ENCODE results near the gene RNF25. TPM values are rescaled to one million over a fixed set of nuclear protein-coding genes. Genes with fewer than 3 reads are reported as not detected.

Gene RNF25
- total and polyA plus RNA-seq, 11 donors = 9.7 to 24.0 (median 16.0) TPM

- no peak for DNase-seq
- Histone ChIP-seq H3K36me3 (no peaks in the 10 kb centered on the region), H3K27ac (no peak overlapping the region), H3K4me3 (peak overlapping the region in 7 of 12 donors; percentile 76 to 93 (median 88)), H3K27me3 (no peaks in the 10 kb centered on the region), H3K9me3 (no peaks in the 10 kb centered on the region), H3K4me1 (peaks cover 0 to 33% (median 8%) of the 10 kb centered on the region in 12 donors)
- 65 to 70% (median 68%) methylated on average over 8 of the region's 8 CpGs for WGBS, 4 donors
- intact Hi-C loops (cut with DNase I) = loop anchor here in 9 of 10 donors (1.0 to 5.0 kb wide), 8 partner anchors 37 to 137 kb away; partner anchors contain the start of genes BCS1L (in 1 of the 9), CYP27A1 (in 1 of the 9), RNF25 (in 1 of the 9) and STK36 (in 1 of the 9)
- no peak for ATAC-seq
- TF ChIP-seq CTCF (IDR thresholded peaks at IDR 0.05) = no peak
- TF ChIP-seq POLR2A (IDR thresholded peaks at IDR 0.05) = no peak
Measured at GRCh38 chr2:218709908-218710307, 38.1 kb upstream of the RNF25 start.

GRCh38 chr2:218708086-218708485 is 36.3 kb upstream of the RNF25 start:
- H3K36me3 ChIP-seq = no peaks in the 10 kb centered on the region
- H3K4me3 ChIP-seq = no peak overlapping the region
- TF ChIP-seq POLR2A (IDR thresholded peaks at IDR 0.05) (no peak), CTCF (IDR thresholded peaks at IDR 0.05) (no peak)
- H3K27ac ChIP-seq = no peak overlapping the region
- DNase-seq (no peak), ATAC-seq (no peak)
- peaks cover 0 to 20% (median 8%) of the 10 kb centered on the region in 12 donors for H3K4me1 ChIP-seq
- no peaks in the 10 kb centered on the region for H3K9me3 ChIP-seq
- WGBS, 4 donors = 88 to 96% (median 93%) methylated on average over 4 of the region's 4 CpGs
- intact Hi-C loops (cut with DNase I) = loop anchor here in 2 of 10 donors (2.0 to 5.0 kb wide), 2 partner anchors 35 to 134 kb away; partner anchors contain the start of genes RNF25 (in 1 of the 2) and STK36 (in 1 of the 2)
- H3K27me3 ChIP-seq = no peaks in the 10 kb centered on the region

- no peak for DNase-seq
- Histone ChIP-seq H3K4me3 (no peak overlapping the region), H3K27me3 (no peaks in the 10 kb centered on the region), H3K36me3 (peaks cover 0 to 29% (median 13%) of the 10 kb centered on the region in 9 donors), H3K4me1 (no peaks in the 10 kb centered on the region), H3K9me3 (no peaks in the 10 kb centered on the region), H3K27ac (no peak overlapping the region)
- intact Hi-C loops (cut with DNase I) = no loop called here
- no peak for ATAC-seq
- TF ChIP-seq CTCF (IDR thresholded peaks at IDR 0.05) = no peak
- no peak for TF ChIP-seq POLR2A (IDR thresholded peaks at IDR 0.05)
- WGBS, 4 donors = 70 to 81% (median 75%) methylated on average over 4 of the region's 4 CpGs
Measured at GRCh38 chr2:218703341-218703740, 31.5 kb upstream of the RNF25 start.

- Histone ChIP-seq H3K4me1 (no peaks in the 10 kb centered on the region), H3K4me3 (no peak overlapping the region), H3K36me3 (peaks cover 0 to 44% (median 21%) of the 10 kb centered on the region in 9 donors), H3K27me3 (no peaks in the 10 kb centered on the region), H3K9me3 (no peaks in the 10 kb centered on the region), H3K27ac (no peak overlapping the region)
- TF ChIP-seq POLR2A (IDR thresholded peaks at IDR 0.05) (no peak), CTCF (IDR thresholded peaks at IDR 0.05) (no peak)
- WGBS, 4 donors = 71 to 90% (median 83%) methylated on average over 2 of the region's 2 CpGs
- no peak for DNase-seq
- intact Hi-C loops (cut with DNase I) = no loop called here
- peak in 2 of 4 donors; percentile 11 to 32 for ATAC-seq
Measured at GRCh38 chr2:218701806-218702205, 30.0 kb upstream of the RNF25 start.
